Breast epithelium (tissue), 3 donors: ENCODE measurements around the gene OR2T2.
"Not testable (repeated sequence)": the region's sequence is repeated elsewhere in the genome, so short reads cannot be mapped to it uniquely, and the experiment has no call there.

Experiments
- CTCF ChIP-seq, 3 donors: fragments of 450-650 bp; IDR thresholded peaks; one replicate each; pipeline ENCODE4 v1.5.1; 2016 to 2017; ENCODE audit warnings: antibody characterized with exemption in 3 of 3, mild to moderate bottlenecking in 3 of 3, moderate library complexity in 3 of 3
- POLR2AphosphoS5 ChIP-seq, 3 donors: sonication (generic); formaldehyde crosslinking; IDR thresholded peaks; one replicate each; pipeline ENCODE4 v1.6.1; 2017; ENCODE audit warnings: antibody characterized with exemption in 3 of 3

DNA sequence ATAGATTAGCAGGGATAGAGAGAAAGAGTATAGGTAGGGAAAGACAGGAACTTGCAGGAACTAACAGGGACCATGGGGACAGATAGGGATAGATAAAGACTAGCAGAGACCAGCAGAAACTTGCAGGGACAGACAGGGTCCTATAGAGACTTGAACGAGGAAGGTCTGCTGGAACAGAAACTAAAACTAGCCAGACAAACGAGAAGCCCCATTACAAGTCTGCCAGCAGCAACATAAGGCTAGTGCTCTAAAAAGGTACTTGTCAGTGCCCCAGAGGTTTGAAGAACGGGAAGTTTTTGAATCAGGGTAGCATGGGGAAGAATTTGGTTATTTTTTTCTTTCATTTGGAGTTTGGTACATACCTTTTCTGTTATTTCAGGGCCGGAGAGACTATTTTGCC is 13.2 kb upstream of the OR2T2 start:
- not testable (repeated sequence) for TF ChIP-seq CTCF, POLR2AphosphoS5 (IDR thresholded peaks at IDR 0.05)
